HepG2 (cell line): ENCODE results near the gene SLC17A3. TPM values are rescaled to one million over a fixed set of nuclear protein-coding genes. Genes with fewer than 3 reads are reported as not detected.

Experiments used
- ATAC-seq: fragments of 200-7000 bp; cut with Tn5 transposase; 3 replicates; pipeline ENCODE4 v1.9.1; 2020; ENCODE audit warnings: mild to moderate bottlenecking, moderate library complexity
- BruUV-seq: library from RNA; stranded (reverse); fragments of 400-500 nt; replicated peaks from 2 replicates; lab custom pipeline; 2021; lab: Mats Ljungman, UMichigan
- CTCF ChIA-PET: fragments of 300-600 bp; formaldehyde crosslinking; extraction: SDS; loops from one replicate; lab custom pipeline; 2021; ENCODE audit warnings: low total read pairs, inconsistent platforms, low intra/inter-chr PET ratio; lab: Yijun Ruan, JAX
- POLR2A ChIA-PET: fragments of 350-600 bp; sonication (Branson Sonifier 250); formaldehyde crosslinking; loops from one replicate; lab custom pipeline; 2020; ENCODE audit warnings: antibody characterized with exemption, inconsistent platforms; lab: Yijun Ruan, JAX
- DNase-seq: peaks from one replicate; pipeline ENCODE4 v3.0.0-alpha.2; 2015; ENCODE audit warnings: low spot score
- FAIRE-seq: peaks from 3 replicates; lab custom pipeline; 2011; peaks lifted over from hg19 to GRCh38; lab: Jason Lieb, UNC
- H2AFZ ChIP-seq: one replicate; pipeline ENCODE4 v1.6.1; 2011; ENCODE audit warnings: low read length, inconsistent platforms
- H3K27ac ChIP-seq: fragments of 300-600 bp; 3 replicates; pipeline ENCODE4 v1.8.0; 2011; ENCODE audit warnings: mixed run types, mild to moderate bottlenecking, mixed read lengths, low read length, inconsistent platforms; ENCODE audit not compliant: insufficient read depth; ENCODE audit errors: extremely low read length
- H3K27me3 ChIP-seq, 2 experiments: fragments of 200-600 bp in 1 of 2; 2 replicates in 1 of 2; 3 replicates in 1 of 2; pipeline versions ENCODE4 v1.6.0 to v1.8.0; 2011; ENCODE audit warnings: low read length in 2 of 2, mild to moderate bottlenecking in 2 of 2, moderate library complexity in 2 of 2, inconsistent platforms in 1 of 2; ENCODE audit not compliant: insufficient read depth in 2 of 2, control insufficient read depth in 1 of 2
- H3K36me3 ChIP-seq, 2 experiments: fragments of 200-600 bp in 1 of 2; replicated peaks in 1 of 2; 2 replicates in 1 of 2; 3 replicates in 1 of 2; pipeline versions ENCODE4 v1.5.1 to v1.8.0; 2011; ENCODE audit warnings: low read length in 2 of 2, inconsistent platforms in 1 of 2; ENCODE audit not compliant: insufficient read depth in 2 of 2, control insufficient read depth in 1 of 2
- H3K4me1 ChIP-seq: 2 replicates; pipeline ENCODE4 v1.5.1; 2012; ENCODE audit warnings: low read length, inconsistent platforms; ENCODE audit not compliant: insufficient read depth
- H3K4me2 ChIP-seq: 2 replicates; pipeline ENCODE4 v1.6.0; 2011; ENCODE audit warnings: low read depth, low read length, inconsistent platforms
- H3K4me3 ChIP-seq, 3 experiments: fragments of 200-600 bp in 1 of 3; sonication (generic), shearing (Covaris generic) in 1 of 3; replicated peaks in 1 of 3; 2 replicates each; pipeline ENCODE4 v1.5.1; 2011 to 2016; ENCODE audit warnings: low read length in 3 of 3, inconsistent platforms in 2 of 3, low read depth in 2 of 3, mild to moderate bottlenecking in 2 of 3, control low read depth in 1 of 3, mixed read lengths in 1 of 3; ENCODE audit not compliant: insufficient read depth in 1 of 3
- H3K79me2 ChIP-seq: one replicate; pipeline ENCODE4 v1.6.1; 2011; ENCODE audit warnings: low read length, inconsistent platforms; ENCODE audit not compliant: insufficient read depth
- H3K9ac ChIP-seq: 2 replicates; pipeline ENCODE4 v1.6.0; 2011; ENCODE audit warnings: mild to moderate bottlenecking, low read depth, low read length, inconsistent platforms; ENCODE audit not compliant: insufficient read depth
- H3K9me3 ChIP-seq: 2 replicates; pipeline ENCODE4 v1.5.1; 2012; ENCODE audit warnings: mild to moderate bottlenecking, low read length
- H4K20me1 ChIP-seq: 2 replicates; pipeline ENCODE4 v1.6.0; 2011; ENCODE audit warnings: inconsistent platforms, mild to moderate bottlenecking, low read length, moderate library complexity; ENCODE audit not compliant: insufficient read depth
- EP300 ChIP-seq, 3 experiments: sonication (generic) in 1 of 3; formaldehyde crosslinking in 1 of 3; IDR thresholded peaks; 2 replicates each; pipeline versions ENCODE4 v1.5.1 to v1.6.1; 2011 to 2020; ENCODE audit warnings: low read depth in 2 of 3, low read length in 2 of 3, borderline replicate concordance in 1 of 3, improper control_type of control experiment in 1 of 3, mild to moderate bottlenecking in 1 of 3, missing genetic modification reagents in 1 of 3, moderate library complexity in 1 of 3
- KAT2B ChIP-seq: fragments of 150-350 bp; IDR thresholded peaks from 2 replicates; pipeline ENCODE4 v1.6.1; 2014; ENCODE audit warnings: low read depth, low read length, borderline replicate concordance
- MAFK ChIP-seq, 2 experiments: IDR thresholded peaks in 1 of 2; conservative IDR thresholded peaks in 1 of 2; 2 replicates each; pipeline ENCODE4 v1.6.1; 2011; ENCODE audit warnings: improper control_type of control experiment in 2 of 2, low read length in 2 of 2
- NFRKB ChIP-seq: fragments of 450-650 bp; IDR thresholded peaks from 2 replicates; pipeline ENCODE4 v1.6.1; 2017
- SIN3B ChIP-seq: fragments of 150-350 bp; IDR thresholded peaks from 2 replicates; pipeline ENCODE4 v1.6.1; 2014; ENCODE audit warnings: low read length
- ZBTB1 ChIP-seq: sonication (generic); formaldehyde crosslinking; IDR thresholded peaks from 2 replicates; pipeline ENCODE4 v1.4.0; 2020; ENCODE audit warnings: missing genetic modification reagents, borderline replicate concordance
- WGBS: methylation state at CpG from one replicate; pipeline ENCODE4 v1.1.6; 2017; ENCODE audit warnings: low lambda C conversion rate; 5-methylcytosine and 5-hydroxymethylcytosine counted together
- in situ Hi-C: cut with HindIII; loops from 2 replicates; pipeline ENCODE4 v1.10.0; 2017; ENCODE audit warnings: low pct_unique_long_range_greater_than_20kb; ENCODE audit not compliant: extremely low pct_ligation_motif_present
- intact Hi-C: fragments of 100-400 bp; cut with micrococcal nuclease; formaldehyde crosslinking; loops from one replicate; pipeline ENCODE4 v1.10.0; 2022; ENCODE audit not compliant: unreplicated experiment
- polyA plus RNA-seq, 8 experiments: library from polyadenylated mRNA; depleted of rRNA in 3 of 8; stranded (reverse) in 7 of 8; unstranded in 1 of 8; fragments of >200 nt; fragmentation: Illumina TruSeq in 4 of 8; extraction: Trizol in 4 of 8; gene quantifications; 2 replicates each; pipeline versions ENCODE4 v1.2.1 to v1.2.3, GENCODE V29; 2011 to 2016; ENCODE audit warnings: low read depth in 4 of 8, missing spikeins in 1 of 8, mixed read lengths in 1 of 8; ENCODE audit not compliant: insufficient read depth in 1 of 8
- total RNA-seq, 5 experiments: library from RNA; depleted of rRNA; stranded (reverse); fragments of >200 nt; fragmentation: Illumina TruSeq; extraction: Trizol; gene quantifications; 2 replicates each; pipeline ENCODE4 v1.2.3, GENCODE V29; 2016; ENCODE audit warnings: low read depth in 1 of 5
- TF ChIP-seq, protein P1 (sequence below): IDR thresholded peaks from 2 replicates; pipeline ENCODE4 v1.6.1; 2012; ENCODE audit warnings: inconsistent platforms
- TF ChIP-seq, protein P2 (sequence below): sonication (generic); formaldehyde crosslinking; IDR thresholded peaks from 2 replicates; pipeline ENCODE4 v1.5.0; 2020; ENCODE audit warnings: mild to moderate bottlenecking, missing genetic modification reagents

Gene SLC17A3
- total and polyA plus RNA-seq, 2 of the 13 experiments (the other 11 are each of a cell fraction or from before 2014, with no cell fraction given), result 0.09 to 0.11 TPM

GRCh38 chr6:25878721-25879322, 4.8 kb upstream of the SLC17A3 start:
- Histone ChIP-seq H3K79me2 (no peaks in the 10 kb centered on the region), H3K27me3 (no peaks in the 10 kb centered on the region), H3K9me3 (no peaks in the 10 kb centered on the region), H3K4me3 (no peak overlapping the region)
- no TSS peak for BruUV-seq
- in situ Hi-C loops, result loop anchor here (25.0 kb wide), 1 partner anchor 617 kb away; no protein-coding TSS in a partner anchor
- DNase-seq, result no peak
- 0 out of 4 replicates have a peak, but pooled peaks of 1 of the 2 experiments have one; percentile 29 for TF ChIP-seq MAFK (conservative IDR thresholded peaks at IDR 0.05 in 1 of 2, IDR thresholded peaks at IDR 0.05 in 1 of 2; ENCODE audit: low read length in 2 of 2)
- no peak for TF ChIP-seq ZBTB1 (CRISPR knock-in tag)
- TF ChIP-seq SIN3B, result no peak
- TF ChIP-seq, all 625 proteins: peak for 1
- no peak overlapping the region for H3K9ac ChIP-seq
- no peak overlapping the region for H3K27ac ChIP-seq
- H2AFZ ChIP-seq, result no peak overlapping the region
- H3K4me1 ChIP-seq, result peaks cover 45% of the 10 kb centered on the region
- ATAC-seq (no peak), FAIRE-seq (no peak)
- intact Hi-C loops, result no loop called here
- H3K4me2 ChIP-seq, result no peak overlapping the region
- 89% methylated on average over 2 of the region's 2 CpGs for WGBS
- ChIA-PET CTCF (no interaction called here), POLR2A (no interaction called here)
- no peaks in the 10 kb centered on the region for H4K20me1 ChIP-seq
- no peaks in the 10 kb centered on the region for H3K36me3 ChIP-seq

GRCh38 chr6:25875926-25876602, 2.0 kb upstream of the SLC17A3 start:
- Histone ChIP-seq H3K9me3 (no peaks in the 10 kb centered on the region), H3K4me2 (peak overlapping the region; percentile 31; the same call in 1 of the 2 replicates), H3K36me3 (no peaks in the 10 kb centered on the region), H4K20me1 (no peaks in the 10 kb centered on the region), H3K27me3 (no peaks in the 10 kb centered on the region), H3K9ac (no peak overlapping the region), H3K79me2 (no peaks in the 10 kb centered on the region), H2AFZ (no peak overlapping the region), H3K4me1 (peaks cover 43% of the 10 kb centered on the region), H3K27ac (no peak overlapping the region), H3K4me3 (no peak overlapping the region)
- FAIRE-seq (peak; percentile 21), DNase-seq (no peak), ATAC-seq (peak; percentile 49; the same call in 2 of the 3 replicates)
- intact Hi-C loops, result no loop called here
- ChIA-PET POLR2A (interaction anchor here (0.6 to 1.2 kb wide), 2 partner anchors 23 to 565 kb away, joined by 3 to 4 read pairs; no protein-coding TSS in a partner anchor), CTCF (no interaction called here)
- in situ Hi-C loops, result loop anchor here (25.0 kb wide), 1 partner anchor 614 kb away; no protein-coding TSS in a partner anchor
- TF ChIP-seq, protein P1, sequence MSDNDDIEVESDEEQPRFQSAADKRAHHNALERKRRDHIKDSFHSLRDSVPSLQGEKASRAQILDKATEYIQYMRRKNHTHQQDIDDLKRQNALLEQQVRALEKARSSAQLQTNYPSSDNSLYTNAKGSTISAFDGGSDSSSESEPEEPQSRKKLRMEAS, result peak; percentile 26; the same call in 1 of the 2 replicates
- TF ChIP-seq, protein P2, sequence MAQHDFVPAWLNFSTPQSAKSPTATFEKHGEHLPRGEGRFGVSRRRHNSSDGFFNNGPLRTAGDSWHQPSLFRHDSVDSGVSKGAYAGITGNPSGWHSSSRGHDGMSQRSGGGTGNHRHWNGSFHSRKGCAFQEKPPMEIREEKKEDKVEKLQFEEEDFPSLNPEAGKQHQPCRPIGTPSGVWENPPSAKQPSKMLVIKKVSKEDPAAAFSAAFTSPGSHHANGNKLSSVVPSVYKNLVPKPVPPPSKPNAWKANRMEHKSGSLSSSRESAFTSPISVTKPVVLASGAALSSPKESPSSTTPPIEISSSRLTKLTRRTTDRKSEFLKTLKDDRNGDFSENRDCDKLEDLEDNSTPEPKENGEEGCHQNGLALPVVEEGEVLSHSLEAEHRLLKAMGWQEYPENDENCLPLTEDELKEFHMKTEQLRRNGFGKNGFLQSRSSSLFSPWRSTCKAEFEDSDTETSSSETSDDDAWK (CRISPR knock-in tag), result no peak
- TF ChIP-seq NFRKB, result no peak
- no peak for TF ChIP-seq KAT2B
- no peak for TF ChIP-seq EP300 (IDR thresholded peaks at IDR 0.05; ENCODE audit: low read depth in 2 of 2, low read length in 2 of 2)
- no peak for TF ChIP-seq EP300 (CRISPR knock-in tag; IDR thresholded peaks at IDR 0.05; ENCODE audit: borderline replicate concordance)
- WGBS, result 67% methylated on average over 3 of the region's 3 CpGs
- no TSS peak for BruUV-seq
